Trophoblast cell (in vitro differentiated cells and primary cell): ENCODE data around the gene SH3BP5L.

Experiments used
- DNase-seq, 2 donors: peaks; one replicate each; pipeline ENCODE4 v3.0.0-alpha.2; 2016
- H2AFZ ChIP-seq: 2 replicates; pipeline ENCODE4 v1.6.1; 2013; ENCODE audit warnings: low read length, moderate library complexity, mild to moderate bottlenecking; ENCODE audit not compliant: insufficient read depth, poor library complexity
- H2AK5ac ChIP-seq: 2 replicates; pipeline ENCODE4 v1.6.1; 2013; ENCODE audit warnings: mild to moderate bottlenecking, low read length
- H2BK120ac ChIP-seq: 2 replicates; pipeline ENCODE4 v1.6.1; 2013; ENCODE audit warnings: low read length, mild to moderate bottlenecking, moderate library complexity; ENCODE audit not compliant: insufficient read depth, poor library complexity
- H2BK12ac ChIP-seq: 2 replicates; pipeline ENCODE4 v1.6.1; 2013; ENCODE audit warnings: mild to moderate bottlenecking, low read length, moderate library complexity
- H2BK5ac ChIP-seq: 2 replicates; pipeline ENCODE4 v1.6.1; 2013; ENCODE audit warnings: low read length, low read depth, moderate library complexity, mild to moderate bottlenecking; ENCODE audit not compliant: poor library complexity
- H3K14ac ChIP-seq: 2 replicates; pipeline ENCODE4 v1.6.1; 2013; ENCODE audit warnings: mild to moderate bottlenecking, low read length
- H3K18ac ChIP-seq: 2 replicates; pipeline ENCODE4 v1.6.1; 2013; ENCODE audit warnings: mild to moderate bottlenecking, low read length
- H3K23ac ChIP-seq: 2 replicates; pipeline ENCODE4 v1.6.1; 2013; ENCODE audit warnings: low read length
- H3K27ac ChIP-seq: 2 replicates; pipeline ENCODE4 v1.5.1; 2013; ENCODE audit warnings: low read depth, mild to moderate bottlenecking, inconsistent platforms, low read length, moderate library complexity
- H3K27me3 ChIP-seq: 2 replicates; pipeline ENCODE4 v1.6.1; 2013; ENCODE audit warnings: inconsistent platforms, mild to moderate bottlenecking, low read length, moderate library complexity; ENCODE audit not compliant: insufficient read depth
- H3K36me3 ChIP-seq, 2 experiments: 1 replicate in 1 of 2; 2 replicates in 1 of 2; pipeline ENCODE4 v1.6.1; 2013; ENCODE audit warnings: low read length in 2 of 2, mild to moderate bottlenecking in 2 of 2, moderate library complexity in 1 of 2; ENCODE audit not compliant: insufficient read depth in 2 of 2, control insufficient read depth in 1 of 2
- H3K4ac ChIP-seq: 2 replicates; pipeline ENCODE4 v1.6.1; 2013; ENCODE audit warnings: low read depth, mild to moderate bottlenecking, low read length, moderate library complexity
- H3K4me1 ChIP-seq, 2 experiments: 1 replicate in 1 of 2; 2 replicates in 1 of 2; pipeline ENCODE4 v1.6.1; 2013; ENCODE audit warnings: low read length in 2 of 2, mild to moderate bottlenecking in 2 of 2, moderate library complexity in 1 of 2; ENCODE audit not compliant: insufficient read depth in 2 of 2, control insufficient read depth in 1 of 2
- H3K4me2 ChIP-seq: 2 replicates; pipeline ENCODE4 v1.6.1; 2013; ENCODE audit warnings: inconsistent platforms, mild to moderate bottlenecking, low read length, moderate library complexity
- H3K4me3 ChIP-seq: 2 replicates; pipeline ENCODE4 v1.5.1; 2013; ENCODE audit warnings: mild to moderate bottlenecking, low read depth, low read length, inconsistent platforms
- H3K79me1 ChIP-seq: one replicate; pipeline ENCODE4 v1.6.1; 2013; ENCODE audit warnings: low read length
- H3K79me2 ChIP-seq: 2 replicates; pipeline ENCODE4 v1.6.1; 2013; ENCODE audit warnings: low read length, mild to moderate bottlenecking; ENCODE audit not compliant: control insufficient read depth, insufficient read depth, poor library complexity
- H3K9ac ChIP-seq: 2 replicates; pipeline ENCODE4 v1.6.1; 2013; ENCODE audit warnings: mild to moderate bottlenecking, low read length
- H3K9me3 ChIP-seq: 2 replicates; pipeline ENCODE4 v1.6.1; 2013; ENCODE audit warnings: low read depth, mild to moderate bottlenecking, control low read depth, inconsistent platforms, low read length; ENCODE audit not compliant: insufficient read depth
- H4K12ac ChIP-seq: 2 replicates; pipeline ENCODE4 v1.6.1; 2013; ENCODE audit warnings: low read depth, mild to moderate bottlenecking, low read length, moderate library complexity
- H4K8ac ChIP-seq: 2 replicates; pipeline ENCODE4 v1.6.1; 2013; ENCODE audit warnings: low read depth, mild to moderate bottlenecking, low read length, moderate library complexity
- H4K91ac ChIP-seq: one replicate; pipeline ENCODE4 v1.6.1; 2013; ENCODE audit warnings: low read depth, mild to moderate bottlenecking, low read length, moderate library complexity
- WGBS: extraction: QIAGEN DNeasy Blood & Tissue Kit; methylation state at CpG from one replicate; pipeline ENCODE4 v1.1.7; 2013; ENCODE audit warnings: missing lambda C conversion rate; ENCODE audit not compliant: insufficient read length, insufficient coverage; ENCODE audit errors: extremely low coverage; 5-methylcytosine and 5-hydroxymethylcytosine counted together

The SH3BP5L gene

DNA sequence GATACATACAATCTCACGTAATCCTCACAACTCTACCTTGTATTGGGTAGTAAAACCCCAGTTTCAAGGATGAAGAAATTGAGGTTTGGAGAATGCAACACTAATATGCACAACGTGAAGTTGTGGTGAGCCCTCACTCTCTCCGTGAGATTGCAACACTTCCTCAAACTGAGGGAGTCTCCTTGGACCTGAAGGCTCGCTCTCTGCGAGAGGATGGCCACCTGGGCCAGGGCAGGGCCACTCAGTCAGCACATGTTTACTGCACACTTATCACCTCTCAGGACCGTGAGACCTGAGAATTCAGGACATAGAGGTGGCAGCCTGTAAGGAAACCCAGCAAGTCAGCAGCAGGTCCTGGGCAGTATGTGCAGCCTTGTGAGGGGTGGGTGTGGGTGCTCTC, 8.7 kb downstream of the SH3BP5L start:
- Histone ChIP-seq H2AFZ (no peak overlapping the region), H3K14ac (no peak overlapping the region), H2AK5ac (no peak overlapping the region), H4K12ac (no peak overlapping the region), H3K36me3 (peaks cover 47 to 71% of the 10 kb centered on the region in 2 experiments), H3K18ac (no peak overlapping the region), H2BK5ac (no peak overlapping the region), H3K4ac (no peak overlapping the region), H3K79me2 (no peaks in the 10 kb centered on the region), H4K8ac (no peak overlapping the region), H3K27me3 (no peaks in the 10 kb centered on the region), H3K23ac (no peak overlapping the region), H2BK120ac (no peak overlapping the region), H3K79me1 (no peaks in the 10 kb centered on the region), H3K9me3 (no peaks in the 10 kb centered on the region), H3K9ac (no peak overlapping the region), H3K27ac (no peak overlapping the region), H3K4me2 (no peak overlapping the region), H4K91ac (no peak overlapping the region), H2BK12ac (no peak overlapping the region), H3K4me3 (no peak overlapping the region), H3K4me1 (peaks cover 7 to 9% of the 10 kb centered on the region in 2 experiments)
- WGBS: no CpG with 5 or more reads among the region's 6 CpGs
- no peak for DNase-seq

- no peak for DNase-seq
- Histone ChIP-seq H2AK5ac (no peak overlapping the region), H2AFZ (no peak overlapping the region), H3K18ac (no peak overlapping the region), H4K12ac (no peak overlapping the region), H3K4me2 (no peak overlapping the region), H3K79me1 (no peaks in the 10 kb centered on the region), H3K9me3 (no peaks in the 10 kb centered on the region), H4K91ac (no peak overlapping the region), H3K27ac (no peak overlapping the region), H3K14ac (no peak overlapping the region), H3K4me1 (peaks cover 2 to 3% of the 10 kb centered on the region in 2 experiments), H2BK5ac (no peak overlapping the region), H3K36me3 (peaks cover 53 to 74% of the 10 kb centered on the region in 2 experiments), H3K4ac (no peak overlapping the region), H3K27me3 (no peaks in the 10 kb centered on the region), H4K8ac (no peak overlapping the region), H3K9ac (no peak overlapping the region), H2BK12ac (no peak overlapping the region), H3K4me3 (no peak overlapping the region), H2BK120ac (no peak overlapping the region), H3K79me2 (no peaks in the 10 kb centered on the region), H3K23ac (no peak overlapping the region)
- no CpG with 5 or more reads among the region's 13 CpGs for WGBS
Measured at GRCh38 chr1:248816042-248816851, 9.5 kb downstream of the SH3BP5L start.

DNA sequence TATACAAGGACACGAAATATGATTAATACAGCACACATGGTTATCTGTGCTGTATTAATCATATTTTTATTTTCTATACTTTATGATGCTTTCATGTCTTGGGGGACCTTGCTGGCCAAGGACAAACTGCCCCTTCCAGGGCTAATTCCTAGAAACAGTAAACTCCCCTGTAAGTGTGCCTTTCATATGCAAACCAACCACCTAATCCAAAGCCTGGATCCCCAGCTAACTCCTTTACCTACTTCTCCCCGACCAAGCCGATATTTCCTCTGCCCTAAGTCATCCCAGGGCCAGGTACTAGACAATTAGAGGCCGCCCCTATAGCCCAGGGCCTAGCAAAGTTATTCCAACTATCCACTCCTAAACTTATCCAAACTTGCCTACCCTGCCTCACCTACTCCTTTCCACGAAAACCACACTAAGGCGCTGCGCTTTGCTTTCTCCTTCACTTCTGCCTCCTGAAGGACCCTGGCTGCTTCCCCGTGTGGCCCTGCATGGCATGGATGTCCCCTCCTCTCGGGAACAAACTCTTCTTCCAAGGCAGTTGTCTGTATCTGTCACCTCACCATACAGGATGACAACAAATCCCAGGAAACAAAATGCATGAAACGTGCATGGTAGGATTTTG, 10.2 kb downstream of the SH3BP5L start:
- Histone ChIP-seq H2AFZ (no peak overlapping the region), H4K12ac (no peak overlapping the region), H3K4me2 (no peak overlapping the region), H2AK5ac (no peak overlapping the region), H4K8ac (no peak overlapping the region), H3K4ac (no peak overlapping the region), H2BK12ac (no peak overlapping the region), H3K79me2 (no peaks in the 10 kb centered on the region), H4K91ac (no peak overlapping the region), H2BK120ac (no peak overlapping the region), H3K18ac (no peak overlapping the region), H3K9me3 (no peaks in the 10 kb centered on the region), H3K36me3 (peaks cover 58 to 74% of the 10 kb centered on the region in 2 experiments), H3K14ac (no peak overlapping the region), H3K27ac (no peak overlapping the region), H2BK5ac (no peak overlapping the region), H3K4me1 (no peaks in the 10 kb centered on the region), H3K4me3 (no peak overlapping the region), H3K23ac (no peak overlapping the region), H3K9ac (no peak overlapping the region), H3K27me3 (no peaks in the 10 kb centered on the region), H3K79me1 (no peaks in the 10 kb centered on the region)
- WGBS: no CpG with 5 or more reads among the region's 10 CpGs
- DNase-seq: no peak

GRCh38 chr1:248814351-248814750, 11.4 kb downstream of the SH3BP5L start:
- Histone ChIP-seq H3K27ac (no peak overlapping the region), H3K36me3 (peaks cover 54 to 68% of the 10 kb centered on the region in 2 experiments)
- no CpG with 5 or more reads among the region's 16 CpGs for WGBS

More at GRCh38 chr1:248814351-248814750, 11.4 kb downstream of the SH3BP5L start:
- H2AK5ac ChIP-seq: no peak overlapping the region
- H2AFZ ChIP-seq: no peak overlapping the region
- H3K79me2 ChIP-seq: no peaks in the 10 kb centered on the region
- no peak for DNase-seq
- no peaks in the 10 kb centered on the region for H3K79me1 ChIP-seq
- H3K23ac ChIP-seq: no peak overlapping the region
- H3K4me2 ChIP-seq: no peak overlapping the region
- H3K9ac ChIP-seq: no peak overlapping the region
- H3K4me1 ChIP-seq: no peaks in the 10 kb centered on the region
- H3K4ac ChIP-seq: no peak overlapping the region
- H3K9me3 ChIP-seq: no peaks in the 10 kb centered on the region
- no peak overlapping the region for H4K12ac ChIP-seq
- no peak overlapping the region for H2BK5ac ChIP-seq
- H4K91ac ChIP-seq: no peak overlapping the region
- H4K8ac ChIP-seq: no peak overlapping the region
- no peaks in the 10 kb centered on the region for H3K27me3 ChIP-seq
- H2BK120ac ChIP-seq: no peak overlapping the region
- no peak overlapping the region for H2BK12ac ChIP-seq
- H3K18ac ChIP-seq: no peak overlapping the region
- no peak overlapping the region for H3K4me3 ChIP-seq
- H3K14ac ChIP-seq: no peak overlapping the region
